Measurements from ENCODE around the gene TMEM88.

DNA sequence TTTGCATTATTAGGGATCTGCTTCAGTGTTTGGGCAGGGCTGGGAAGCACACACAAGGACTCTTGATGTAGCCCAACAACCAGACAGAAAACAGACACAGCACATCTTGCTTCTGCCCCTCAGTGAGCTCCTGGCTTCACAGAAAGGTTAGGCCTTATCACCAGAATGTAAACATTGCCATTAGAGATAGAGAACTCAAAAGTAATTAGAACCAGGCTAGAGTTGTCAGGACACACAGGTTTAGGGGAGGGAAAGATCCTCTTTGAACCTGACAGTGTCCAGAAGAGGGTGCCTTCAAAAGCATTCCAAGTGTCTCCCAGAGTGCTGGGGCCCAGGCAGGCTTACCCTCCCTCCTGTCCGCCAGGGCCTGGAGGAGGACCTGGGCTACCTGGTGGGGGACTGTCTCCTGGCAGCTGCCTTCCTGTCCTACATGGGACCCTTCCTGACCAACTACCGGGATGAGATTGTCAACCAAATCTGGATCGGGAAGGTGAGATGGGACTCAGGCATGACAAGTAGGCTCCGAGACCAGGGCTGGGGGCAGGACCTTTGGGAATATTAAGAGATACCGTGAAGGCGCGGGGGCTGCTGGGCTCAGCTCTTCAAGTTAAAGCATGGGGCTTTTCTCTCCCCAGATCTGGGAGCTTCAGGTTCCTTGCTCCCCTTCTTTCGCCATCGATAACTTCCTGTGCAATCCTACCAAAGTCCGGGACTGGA, 37.8 kb upstream of the TMEM88 start:
- TF ChIP-seq RFX5 (IDR thresholded peaks at IDR 0.05; ENCODE audit: low read depth, low read length) (no peak), MAFK (IDR thresholded peaks at IDR 0.05; ENCODE audit: low read depth, low read length) (no peak), POLR2A (IDR thresholded peaks at IDR 0.05; ENCODE audit: low read depth, low read length) (no peak), RAD21 (IDR thresholded peaks at IDR 0.05; ENCODE audit: low read length) (no peak), BHLHE40 (IDR thresholded peaks at IDR 0.05; ENCODE audit: low read depth, low read length) (no peak), FOS (IDR thresholded peaks at IDR 0.05; ENCODE audit: low read depth, low read length) (no peak), RCOR1 (IDR thresholded peaks at IDR 0.05; ENCODE audit: insufficient replicate concordance, low read length) (no peak), SMC3 (IDR thresholded peaks at IDR 0.05; ENCODE audit: low read depth, low read length) (no peak), MXI1 (IDR thresholded peaks at IDR 0.05; ENCODE audit: borderline replicate concordance, low read depth, low read length) (no peak)
- TF ChIP-seq, protein P1, sequence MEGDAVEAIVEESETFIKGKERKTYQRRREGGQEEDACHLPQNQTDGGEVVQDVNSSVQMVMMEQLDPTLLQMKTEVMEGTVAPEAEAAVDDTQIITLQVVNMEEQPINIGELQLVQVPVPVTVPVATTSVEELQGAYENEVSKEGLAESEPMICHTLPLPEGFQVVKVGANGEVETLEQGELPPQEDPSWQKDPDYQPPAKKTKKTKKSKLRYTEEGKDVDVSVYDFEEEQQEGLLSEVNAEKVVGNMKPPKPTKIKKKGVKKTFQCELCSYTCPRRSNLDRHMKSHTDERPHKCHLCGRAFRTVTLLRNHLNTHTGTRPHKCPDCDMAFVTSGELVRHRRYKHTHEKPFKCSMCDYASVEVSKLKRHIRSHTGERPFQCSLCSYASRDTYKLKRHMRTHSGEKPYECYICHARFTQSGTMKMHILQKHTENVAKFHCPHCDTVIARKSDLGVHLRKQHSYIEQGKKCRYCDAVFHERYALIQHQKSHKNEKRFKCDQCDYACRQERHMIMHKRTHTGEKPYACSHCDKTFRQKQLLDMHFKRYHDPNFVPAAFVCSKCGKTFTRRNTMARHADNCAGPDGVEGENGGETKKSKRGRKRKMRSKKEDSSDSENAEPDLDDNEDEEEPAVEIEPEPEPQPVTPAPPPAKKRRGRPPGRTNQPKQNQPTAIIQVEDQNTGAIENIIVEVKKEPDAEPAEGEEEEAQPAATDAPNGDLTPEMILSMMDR (conservative IDR thresholded peaks at IDR 0.05; ENCODE audit: low read depth, low read length), result no peak
- TF ChIP-seq, protein P2, sequence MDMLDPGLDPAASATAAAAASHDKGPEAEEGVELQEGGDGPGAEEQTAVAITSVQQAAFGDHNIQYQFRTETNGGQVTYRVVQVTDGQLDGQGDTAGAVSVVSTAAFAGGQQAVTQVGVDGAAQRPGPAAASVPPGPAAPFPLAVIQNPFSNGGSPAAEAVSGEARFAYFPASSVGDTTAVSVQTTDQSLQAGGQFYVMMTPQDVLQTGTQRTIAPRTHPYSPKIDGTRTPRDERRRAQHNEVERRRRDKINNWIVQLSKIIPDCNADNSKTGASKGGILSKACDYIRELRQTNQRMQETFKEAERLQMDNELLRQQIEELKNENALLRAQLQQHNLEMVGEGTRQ (IDR thresholded peaks at IDR 0.05; ENCODE audit: low read depth, low read length), result no peak
- TF ChIP-seq, protein P3, sequence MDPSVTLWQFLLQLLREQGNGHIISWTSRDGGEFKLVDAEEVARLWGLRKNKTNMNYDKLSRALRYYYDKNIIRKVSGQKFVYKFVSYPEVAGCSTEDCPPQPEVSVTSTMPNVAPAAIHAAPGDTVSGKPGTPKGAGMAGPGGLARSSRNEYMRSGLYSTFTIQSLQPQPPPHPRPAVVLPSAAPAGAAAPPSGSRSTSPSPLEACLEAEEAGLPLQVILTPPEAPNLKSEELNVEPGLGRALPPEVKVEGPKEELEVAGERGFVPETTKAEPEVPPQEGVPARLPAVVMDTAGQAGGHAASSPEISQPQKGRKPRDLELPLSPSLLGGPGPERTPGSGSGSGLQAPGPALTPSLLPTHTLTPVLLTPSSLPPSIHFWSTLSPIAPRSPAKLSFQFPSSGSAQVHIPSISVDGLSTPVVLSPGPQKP (IDR thresholded peaks at IDR 0.05; ENCODE audit: borderline replicate concordance, low read depth, low read length), result no peak

All from IMR-90 (cell line).